A549 (cell line): ENCODE results near the gene USP46. TPM values are rescaled to one million over a fixed set of nuclear protein-coding genes. Genes with fewer than 3 reads are reported as not detected.

Source experiments
- ATAC-seq, 2 experiments: fragments of 200-7000 bp in 1 of 2; fragments of >200 bp in 1 of 2; cut with Nextera tagmentation in 1 of 2; cut with Tn5 transposase in 1 of 2; 3 replicates each; pipeline versions ENCODE4 v1.8.0 to v1.9.1; 2018 to 2020; ENCODE audit warnings: mild to moderate bottlenecking in 1 of 2, moderate library complexity in 1 of 2
- CTCF ChIA-PET: fragments of 300-600 bp; sonication (Branson Sonifier 250); formaldehyde crosslinking; extraction: SDS; loops from one replicate; lab custom pipeline; 2021; ENCODE audit warnings: antibody characterized with exemption, inconsistent platforms; lab: Yijun Ruan, JAX
- POLR2A ChIA-PET: fragments of 350-600 bp; formaldehyde crosslinking; extraction: SDS; loops from one replicate; lab custom pipeline; 2021; ENCODE audit warnings: antibody characterized with exemption, inconsistent platforms; lab: Yijun Ruan, JAX
- DNase-seq, 2 experiments: peaks; one replicate each; pipeline versions ENCODE4 v3.0.0 to v3.0.0-alpha.2; 2011 to 2016; ENCODE audit warnings: low read depth in 1 of 2, low spot score in 1 of 2
- FAIRE-seq: peaks from 2 replicates; lab custom pipeline; 2011; peaks lifted over from hg19 to GRCh38; lab: Jason Lieb, UNC
- H3K27ac ChIP-seq, 2 experiments: fragments of >200 bp; sonication (Bioruptor Twin); formaldehyde crosslinking; 3 replicates each; pipeline ENCODE4 v1.5.1; 2016 to 2017
- H3K4me1 ChIP-seq: fragments of >200 bp; sonication (Bioruptor Twin); formaldehyde crosslinking; 3 replicates; pipeline ENCODE4 v1.6.1; 2016
- H3K4me2 ChIP-seq: fragments of >200 bp; sonication (Bioruptor Twin); formaldehyde crosslinking; 3 replicates; pipeline ENCODE4 v1.6.1; 2016
- H3K4me3 ChIP-seq: fragments of >200 bp; sonication (Bioruptor Twin); formaldehyde crosslinking; 3 replicates; pipeline ENCODE4 v1.5.1; 2016
- H3K9me3 ChIP-seq: fragments of >200 bp; sonication (Bioruptor Twin); formaldehyde crosslinking; 3 replicates; pipeline ENCODE4 v1.6.1; 2016
- BHLHE40 ChIP-seq: IDR thresholded peaks from 2 replicates; pipeline ENCODE4 v1.6.1; 2012; ENCODE audit warnings: low read depth, low read length, inconsistent platforms
- CBX2 ChIP-seq: fragments of 200-600 bp; sonication (generic); IDR thresholded peaks from 2 replicates; pipeline ENCODE4 v1.6.1; 2016; ENCODE audit warnings: low read depth, mild to moderate bottlenecking, borderline replicate concordance
- CBX8 ChIP-seq: fragments of 200-600 bp; sonication (generic); IDR thresholded peaks from 2 replicates; pipeline ENCODE4 v1.6.1; 2016
- CHD2 ChIP-seq: fragments of 150-350 bp; IDR thresholded peaks from 2 replicates; pipeline ENCODE4 v1.6.1; 2014; ENCODE audit warnings: low read length; ENCODE audit not compliant: partially characterized antibody
- GATA3 ChIP-seq: IDR thresholded peaks from 2 replicates; pipeline ENCODE4 v1.6.1; 2012; ENCODE audit warnings: borderline replicate concordance
- HDAC2 ChIP-seq: fragments of 200-600 bp; sonication (generic); IDR thresholded peaks from 2 replicates; pipeline ENCODE4 v1.6.1; 2016
- HOXA7 ChIP-seq: fragments of 250-450 bp; sonication (Bioruptor Pico); IDR thresholded peaks from 2 replicates; pipeline ENCODE4 v1.5.0; 2020; ENCODE audit warnings: mild to moderate bottlenecking, moderate library complexity
- HOXB5 ChIP-seq: fragments of 250-450 bp; sonication (Bioruptor Pico); IDR thresholded peaks from 2 replicates; pipeline ENCODE4 v1.5.0; 2020; ENCODE audit warnings: mild to moderate bottlenecking, moderate library complexity
- JUN ChIP-seq, 2 experiments: fragments of >200 bp; sonication (Bioruptor Twin); formaldehyde crosslinking; IDR thresholded peaks; 2 replicates in 1 of 2; 3 replicates in 1 of 2; pipeline ENCODE4 v1.6.1; 2016 to 2017
- KDM1A ChIP-seq: fragments of 200-600 bp; sonication (generic); IDR thresholded peaks from 2 replicates; pipeline ENCODE4 v1.6.1; 2016; ENCODE audit warnings: low read depth, mild to moderate bottlenecking
- PHF8 ChIP-seq: fragments of 200-600 bp; sonication (generic); IDR thresholded peaks from 2 replicates; pipeline ENCODE4 v1.6.1; 2016; ENCODE audit warnings: low read depth, mild to moderate bottlenecking, antibody characterized with exemption, moderate library complexity, borderline replicate concordance
- RAD21 ChIP-seq, 2 experiments: fragments of >200 bp in 1 of 2; sonication (Bioruptor Twin) in 1 of 2; formaldehyde crosslinking in 1 of 2; IDR thresholded peaks in 1 of 2; conservative IDR thresholded peaks in 1 of 2; 2 replicates in 1 of 2; 3 replicates in 1 of 2; pipeline ENCODE4 v1.6.1; 2012 to 2018; ENCODE audit warnings: inconsistent platforms in 1 of 2
- RARB ChIP-seq: fragments of 250-450 bp; sonication (Bioruptor Pico); IDR thresholded peaks from 2 replicates; pipeline ENCODE4 v1.8.0; 2021; ENCODE audit warnings: mild to moderate bottlenecking, moderate library complexity
- SMC3 ChIP-seq: fragments of >200 bp; sonication (Bioruptor Twin); formaldehyde crosslinking; IDR thresholded peaks from 3 replicates; pipeline ENCODE4 v1.6.1; 2018; ENCODE audit warnings: inconsistent platforms
- SREBF2 ChIP-seq: fragments of 450-650 bp; IDR thresholded peaks from 2 replicates; pipeline ENCODE4 v1.6.1; 2014; ENCODE audit warnings: mild to moderate bottlenecking, moderate library complexity
- TFCP2L1 ChIP-seq: fragments of 250-450 bp; sonication (Bioruptor Pico); IDR thresholded peaks from 2 replicates; pipeline ENCODE4 v1.5.0; 2021; ENCODE audit warnings: mild to moderate bottlenecking
- ZC3H11A ChIP-seq: fragments of 450-650 bp; IDR thresholded peaks from 2 replicates; pipeline ENCODE4 v1.6.1; 2014; ENCODE audit warnings: antibody characterized with exemption, mild to moderate bottlenecking
- ZNF302 ChIP-seq: fragments of 250-450 bp; sonication (Bioruptor Pico); IDR thresholded peaks from 2 replicates; pipeline ENCODE4 v1.9.0; 2021; ENCODE audit warnings: inconsistent platforms, mild to moderate bottlenecking, moderate library complexity
- ZSCAN20 ChIP-seq: fragments of 250-450 bp; sonication (Bioruptor Pico); IDR thresholded peaks from 2 replicates; pipeline ENCODE4 v1.8.0; 2022; ENCODE audit warnings: mild to moderate bottlenecking, moderate library complexity
- WGBS: methylation state at CpG from one replicate; pipeline ENCODE4 v1.1.6; 2017; ENCODE audit errors: missing lambda C conversion rate; 5-methylcytosine and 5-hydroxymethylcytosine counted together
- polyA plus RNA-seq, 4 experiments: library from polyadenylated mRNA; depleted of rRNA in 3 of 4; stranded (reverse); fragments of >200 nt; fragmentation: RNase III in 1 of 4; extraction: RNeasy Plus Mini Kit Qiagen cat#74134 plus additional on column Dnase treatment in 1 of 4; gene quantifications; 2 replicates in 3 of 4; 3 replicates in 1 of 4; pipeline ENCODE4 v1.2.3, GENCODE V29; 2011 to 2017
- TF ChIP-seq, protein P1 (sequence below): fragments of 450-650 bp; IDR thresholded peaks from 2 replicates; pipeline ENCODE4 v1.6.1; 2014; ENCODE audit warnings: antibody characterized with exemption
- TF ChIP-seq, protein P2 (sequence below): IDR thresholded peaks from 2 replicates; pipeline ENCODE4 v1.6.1; 2012
- TF ChIP-seq, protein P3 (sequence below): fragments of 250-450 bp; sonication (Bioruptor Pico); IDR thresholded peaks from 2 replicates; pipeline ENCODE4 v1.5.0; 2020; ENCODE audit warnings: low read depth, mild to moderate bottlenecking, moderate library complexity
- TF ChIP-seq, protein P4 (sequence below): IDR thresholded peaks from 2 replicates; pipeline ENCODE4 v1.6.1; 2012
- TF ChIP-seq, protein P5 (sequence below): fragments of >200 bp; sonication (Bioruptor Twin); formaldehyde crosslinking; IDR thresholded peaks from 2 replicates; pipeline ENCODE4 v1.6.1; 2016
- TF ChIP-seq, protein P6 (sequence below): fragments of 250-450 bp; sonication (Bioruptor Pico); IDR thresholded peaks from 2 replicates; pipeline ENCODE4 v1.5.0; 2021; ENCODE audit warnings: mild to moderate bottlenecking, moderate library complexity, borderline replicate concordance

USP46 gene
- polyA plus RNA-seq, 2 of the 4 experiments (the other 2 are of a cell fraction), result 5.6 to 15.9 TPM

DNA sequence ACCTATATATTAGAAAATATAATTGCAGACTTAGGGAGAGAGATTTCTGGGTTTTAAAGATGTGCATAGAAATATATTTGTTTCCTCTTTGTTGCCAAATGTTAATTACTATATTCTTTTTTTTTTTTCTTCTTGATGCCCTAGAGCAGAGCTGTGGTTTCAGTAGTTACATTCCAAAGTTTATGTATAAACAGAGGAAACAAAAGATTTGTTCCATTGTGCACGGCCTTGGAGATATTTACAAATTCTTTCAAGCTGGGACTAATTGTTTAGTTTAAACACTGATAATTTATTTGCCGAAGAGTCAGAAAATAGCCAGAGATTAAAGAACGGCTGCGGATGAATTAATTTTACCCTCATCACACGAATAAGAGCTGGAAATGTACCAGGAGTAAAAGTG lies 85.1 kb downstream of the USP46 start:
- H3K4me2 ChIP-seq, result no peak overlapping the region
- FAIRE-seq, result no peak
- ATAC-seq, result no peak
- no peak for DNase-seq
- ChIA-PET POLR2A (no interaction called here), CTCF (no interaction called here)
- 50% methylated on average over 5 of the region's 5 CpGs for WGBS
- no peak for TF ChIP-seq HOXB5 (CRISPR knock-in tag)
- TF ChIP-seq SMC3, result no peak
- TF ChIP-seq, protein P1, sequence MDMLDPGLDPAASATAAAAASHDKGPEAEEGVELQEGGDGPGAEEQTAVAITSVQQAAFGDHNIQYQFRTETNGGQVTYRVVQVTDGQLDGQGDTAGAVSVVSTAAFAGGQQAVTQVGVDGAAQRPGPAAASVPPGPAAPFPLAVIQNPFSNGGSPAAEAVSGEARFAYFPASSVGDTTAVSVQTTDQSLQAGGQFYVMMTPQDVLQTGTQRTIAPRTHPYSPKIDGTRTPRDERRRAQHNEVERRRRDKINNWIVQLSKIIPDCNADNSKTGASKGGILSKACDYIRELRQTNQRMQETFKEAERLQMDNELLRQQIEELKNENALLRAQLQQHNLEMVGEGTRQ, result no peak
- TF ChIP-seq BHLHE40, result no peak
- TF ChIP-seq ZSCAN20 (CRISPR knock-in tag), result no peak
- TF ChIP-seq JUN (IDR thresholded peaks at IDR 0.05), result no peak
- no peak for TF ChIP-seq HDAC2
- TF ChIP-seq, protein P2, sequence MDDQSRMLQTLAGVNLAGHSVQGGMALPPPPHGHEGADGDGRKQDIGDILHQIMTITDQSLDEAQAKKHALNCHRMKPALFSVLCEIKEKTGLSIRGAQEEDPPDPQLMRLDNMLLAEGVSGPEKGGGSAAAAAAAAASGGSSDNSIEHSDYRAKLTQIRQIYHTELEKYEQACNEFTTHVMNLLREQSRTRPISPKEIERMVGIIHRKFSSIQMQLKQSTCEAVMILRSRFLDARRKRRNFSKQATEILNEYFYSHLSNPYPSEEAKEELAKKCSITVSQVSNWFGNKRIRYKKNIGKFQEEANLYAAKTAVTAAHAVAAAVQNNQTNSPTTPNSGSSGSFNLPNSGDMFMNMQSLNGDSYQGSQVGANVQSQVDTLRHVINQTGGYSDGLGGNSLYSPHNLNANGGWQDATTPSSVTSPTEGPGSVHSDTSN, result no peak
- TF ChIP-seq, protein P3, sequence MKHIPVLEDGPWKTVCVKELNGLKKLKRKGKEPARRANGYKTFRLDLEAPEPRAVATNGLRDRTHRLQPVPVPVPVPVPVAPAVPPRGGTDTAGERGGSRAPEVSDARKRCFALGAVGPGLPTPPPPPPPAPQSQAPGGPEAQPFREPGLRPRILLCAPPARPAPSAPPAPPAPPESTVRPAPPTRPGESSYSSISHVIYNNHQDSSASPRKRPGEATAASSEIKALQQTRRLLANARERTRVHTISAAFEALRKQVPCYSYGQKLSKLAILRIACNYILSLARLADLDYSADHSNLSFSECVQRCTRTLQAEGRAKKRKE (CRISPR knock-in tag), result no peak
- TF ChIP-seq CBX2, result no peak
- H3K27ac ChIP-seq, result no peak overlapping the region
- no peaks in the 10 kb centered on the region for H3K9me3 ChIP-seq
- 0 out of 3 replicates have a peak, but pooled peaks cover 7% of the 10 kb centered on the region for H3K4me1 ChIP-seq
- no peak overlapping the region for H3K4me3 ChIP-seq

DNA sequence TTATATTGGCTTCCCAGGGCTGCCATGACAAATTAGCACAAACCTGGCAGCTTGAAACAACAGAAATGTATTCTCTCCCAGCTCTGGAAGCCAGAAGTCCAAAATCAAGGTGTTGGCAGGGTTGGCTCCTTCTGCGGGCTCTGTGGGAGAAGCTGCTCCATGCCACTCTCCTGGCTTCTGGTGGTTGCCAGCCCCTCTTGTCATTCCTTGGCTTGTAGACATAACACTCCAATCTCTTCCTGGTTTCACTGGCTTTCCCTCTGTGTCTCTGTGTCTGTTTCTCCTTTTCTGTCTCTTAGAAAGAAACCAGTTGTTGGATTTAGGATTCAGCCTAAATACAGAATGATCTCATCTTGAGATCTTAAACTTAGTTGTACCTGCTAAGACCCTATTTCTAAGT lies 85.5 kb downstream of the USP46 start:
- TF ChIP-seq HOXA7 (CRISPR knock-in tag), result no peak
- TF ChIP-seq SREBF2, result no peak
- no peak for TF ChIP-seq GATA3
- TF ChIP-seq CBX2, result no peak
- no peak for TF ChIP-seq RAD21 (conservative IDR thresholded peaks at IDR 0.05 in 1 of 2, IDR thresholded peaks at IDR 0.05 in 1 of 2)
- no peak for TF ChIP-seq CBX8
- TF ChIP-seq RARB (CRISPR knock-in tag), result no peak
- 92% methylated on average over 1 of the region's 1 CpG for WGBS
- ChIA-PET CTCF (no interaction called here), POLR2A (no interaction called here)
- peak overlapping the region; percentile 26; the same call in 1 of the 3 replicates for H3K4me2 ChIP-seq
- FAIRE-seq (no peak), DNase-seq (no peak), ATAC-seq (no peak)
- no peaks in the 10 kb centered on the region for H3K9me3 ChIP-seq
- H3K4me3 ChIP-seq, result no peak overlapping the region
- H3K27ac ChIP-seq, result no peak overlapping the region
- H3K4me1 ChIP-seq, result 0 out of 3 replicates have a peak, but pooled peaks cover 7% of the 10 kb centered on the region

DNA sequence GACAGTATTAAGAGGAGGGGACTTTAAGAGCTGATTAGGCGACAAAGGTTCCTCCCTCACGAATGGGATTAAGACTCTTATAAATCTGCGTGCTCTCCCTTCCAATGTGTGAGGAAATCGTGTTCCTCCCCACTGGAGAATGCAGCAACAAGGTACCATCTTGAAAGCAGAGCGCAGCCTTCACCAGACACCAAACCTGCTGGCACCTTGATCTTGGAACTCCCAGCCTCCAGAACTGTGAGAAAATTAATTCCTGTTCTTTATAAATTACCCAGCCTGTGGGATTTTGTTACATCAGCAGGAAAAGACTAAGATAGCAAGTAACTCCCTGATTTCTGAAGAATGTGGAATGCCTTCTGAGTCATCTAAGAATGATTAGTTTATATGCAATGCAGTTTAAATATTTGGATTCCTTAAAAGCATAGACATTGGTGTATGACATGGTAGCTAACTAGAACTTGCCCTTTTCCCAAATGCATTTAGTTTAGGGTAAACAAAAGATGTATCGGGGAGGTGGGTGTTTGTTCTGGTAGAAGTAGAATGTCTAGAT lies 86.1 kb downstream of the USP46 start:
- H3K4me1 ChIP-seq, result 0 out of 3 replicates have a peak, but pooled peaks cover 7% of the 10 kb centered on the region
- ChIA-PET POLR2A (no interaction called here), CTCF (no interaction called here)
- no peak overlapping the region for H3K4me3 ChIP-seq
- FAIRE-seq (no peak), ATAC-seq (no peak), DNase-seq (no peak)
- TF ChIP-seq, protein P4, sequence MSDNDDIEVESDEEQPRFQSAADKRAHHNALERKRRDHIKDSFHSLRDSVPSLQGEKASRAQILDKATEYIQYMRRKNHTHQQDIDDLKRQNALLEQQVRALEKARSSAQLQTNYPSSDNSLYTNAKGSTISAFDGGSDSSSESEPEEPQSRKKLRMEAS, result no peak
- TF ChIP-seq ZC3H11A (no peak), PHF8 (no peak), TFCP2L1 (no peak), ZNF302 (CRISPR knock-in tag) (no peak), KDM1A (no peak), GATA3 (no peak), CHD2 (no peak)
- TF ChIP-seq, protein P5, sequence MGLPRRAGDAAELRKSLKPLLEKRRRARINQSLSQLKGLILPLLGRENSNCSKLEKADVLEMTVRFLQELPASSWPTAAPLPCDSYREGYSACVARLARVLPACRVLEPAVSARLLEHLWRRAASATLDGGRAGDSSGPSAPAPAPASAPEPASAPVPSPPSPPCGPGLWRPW, result no peak
- TF ChIP-seq, protein P6, sequence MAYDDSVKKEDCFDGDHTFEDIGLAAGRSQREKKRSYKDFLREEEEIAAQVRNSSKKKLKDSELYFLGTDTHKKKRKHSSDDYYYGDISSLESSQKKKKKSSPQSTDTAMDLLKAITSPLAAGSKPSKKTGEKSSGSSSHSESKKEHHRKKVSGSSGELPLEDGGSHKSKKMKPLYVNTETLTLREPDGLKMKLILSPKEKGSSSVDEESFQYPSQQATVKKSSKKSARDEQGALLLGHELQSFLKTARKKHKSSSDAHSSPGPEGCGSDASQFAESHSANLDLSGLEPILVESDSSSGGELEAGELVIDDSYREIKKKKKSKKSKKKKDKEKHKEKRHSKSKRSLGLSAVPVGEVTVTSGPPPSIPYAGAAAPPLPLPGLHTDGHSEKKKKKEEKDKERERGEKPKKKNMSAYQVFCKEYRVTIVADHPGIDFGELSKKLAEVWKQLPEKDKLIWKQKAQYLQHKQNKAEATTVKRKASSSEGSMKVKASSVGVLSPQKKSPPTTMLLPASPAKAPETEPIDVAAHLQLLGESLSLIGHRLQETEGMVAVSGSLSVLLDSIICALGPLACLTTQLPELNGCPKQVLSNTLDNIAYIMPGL (CRISPR knock-in tag), result no peak
- 53% methylated on average over 6 of the region's 6 CpGs for WGBS
- H3K4me2 ChIP-seq, result peak overlapping the region; percentile 26; the same call in 1 of the 3 replicates
- no peaks in the 10 kb centered on the region for H3K9me3 ChIP-seq
- no peak overlapping the region for H3K27ac ChIP-seq
